IPS DF 4.7 (cell line): Measurements from ENCODE around the gene BRD7.

ENCODE experiments used
- DNase-seq: peaks from one replicate; pipeline ENCODE4 v3.0.0-alpha.2; 2013; ENCODE audit warnings: low spot score; ENCODE audit errors: extremely low read depth

BRD7 gene

GRCh38 chr16:50389900-50390299 is 21.1 kb upstream of the BRD7 start:
- no peak for DNase-seq

- no peak for DNase-seq
Measured at GRCh38 chr16:50388496-50388895, 19.7 kb upstream of the BRD7 start.

- DNase-seq: no peak
Measured at GRCh38 chr16:50386774-50387173, 18.0 kb upstream of the BRD7 start.

- DNase-seq: no peak
Measured at GRCh38 chr16:50386139-50386538, 17.4 kb upstream of the BRD7 start.

- DNase-seq: no peak
Measured at GRCh38 chr16:50384500-50385135, 15.8 kb upstream of the BRD7 start.

- no peak for DNase-seq
Measured at GRCh38 chr16:50381679-50382440, 13.1 kb upstream of the BRD7 start.

- DNase-seq: no peak
Measured at GRCh38 chr16:50378417-50378816, 9.6 kb upstream of the BRD7 start.

GRCh38 chr16:50377001-50377400 is 8.2 kb upstream of the BRD7 start:
- DNase-seq: no peak

GRCh38 chr16:50373780-50374179 is 5.0 kb upstream of the BRD7 start:
- no peak for DNase-seq

GRCh38 chr16:50373345-50373701 is 4.5 kb upstream of the BRD7 start:
- no peak for DNase-seq

- DNase-seq: no peak
Measured at GRCh38 chr16:50372611-50373344, 4.0 kb upstream of the BRD7 start.

- DNase-seq: no peak
Measured at GRCh38 chr16:50371936-50372595, 3.3 kb upstream of the BRD7 start.

- DNase-seq: no peak
Measured at GRCh38 chr16:50371036-50371716, 2.4 kb upstream of the BRD7 start.

GRCh38 chr16:50369133-50369804 is 481 bp upstream of the BRD7 start:
- DNase-seq: no peak

- no peak for DNase-seq
Measured at GRCh38 chr16:50367777-50368409, 895 bp downstream of the BRD7 start.

GRCh38 chr16:50365791-50366575 is 2.8 kb downstream of the BRD7 start:
- no peak for DNase-seq

GRCh38 chr16:50363656-50364055 is 5.1 kb downstream of the BRD7 start:
- no peak for DNase-seq

- no peak for DNase-seq
Measured at GRCh38 chr16:50360779-50361178, 8.0 kb downstream of the BRD7 start.

- no peak for DNase-seq
Measured at GRCh38 chr16:50360033-50360778, 8.6 kb downstream of the BRD7 start.
